Ishikawa (cell line): ENCODE measurements around the gene ATP9B.

ENCODE experiments used
- CEBPB ChIP-seq: IDR thresholded peaks from 2 replicates; pipeline ENCODE4 v1.6.1; 2012
- CREB1 ChIP-seq: IDR thresholded peaks from 2 replicates; pipeline ENCODE4 v1.6.1; 2012; ENCODE audit warnings: low read depth
- EGR1 ChIP-seq: IDR thresholded peaks from 2 replicates; pipeline ENCODE4 v1.6.1; 2012
- EP300 ChIP-seq: IDR thresholded peaks from 2 replicates; pipeline ENCODE4 v1.6.1; 2012; ENCODE audit warnings: borderline replicate concordance
- FOXM1 ChIP-seq: IDR thresholded peaks from 2 replicates; pipeline ENCODE4 v1.6.1; 2012; ENCODE audit warnings: low read depth, borderline replicate concordance
- MAX ChIP-seq: IDR thresholded peaks from 2 replicates; pipeline ENCODE4 v1.6.1; 2012
- NFIC ChIP-seq: IDR thresholded peaks from 2 replicates; pipeline ENCODE4 v1.6.1; 2012
- RAD21 ChIP-seq: IDR thresholded peaks from 2 replicates; pipeline ENCODE4 v1.6.1; 2012; ENCODE audit warnings: low read depth
- REST ChIP-seq: IDR thresholded peaks from 2 replicates; pipeline ENCODE4 v1.6.1; 2012; ENCODE audit warnings: low read depth, mild to moderate bottlenecking
- TAF1 ChIP-seq: IDR thresholded peaks from 2 replicates; pipeline ENCODE4 v1.6.1; 2012; ENCODE audit warnings: low read depth, mild to moderate bottlenecking
- TCF12 ChIP-seq: IDR thresholded peaks from 2 replicates; pipeline ENCODE4 v1.6.1; 2012; ENCODE audit warnings: low read depth
- TEAD4 ChIP-seq: IDR thresholded peaks from 2 replicates; pipeline ENCODE4 v1.6.1; 2012
- USF1 ChIP-seq: IDR thresholded peaks from 2 replicates; pipeline ENCODE4 v1.6.1; 2012
- YY1 ChIP-seq: IDR thresholded peaks from 2 replicates; pipeline ENCODE4 v1.6.1; 2012; ENCODE audit warnings: low read depth
- ZBTB7A ChIP-seq: IDR thresholded peaks from 2 replicates; pipeline ENCODE4 v1.6.1; 2012; ENCODE audit warnings: low read depth

ATP9B gene

GRCh38 chr18:79260023-79260422 is 190.8 kb downstream of the ATP9B start:
- TF ChIP-seq EP300 (no peak), FOXM1 (no peak), ZBTB7A (no peak), TAF1 (no peak), MAX (no peak), TCF12 (no peak), YY1 (no peak), TEAD4 (no peak), REST (no peak), NFIC (no peak), USF1 (no peak), CREB1 (no peak), RAD21 (no peak), EGR1 (no peak), CEBPB (no peak)

- TF ChIP-seq TCF12 (no peak), EP300 (no peak), CREB1 (no peak), ZBTB7A (no peak), RAD21 (no peak), NFIC (no peak), YY1 (no peak), TEAD4 (no peak), REST (no peak), TAF1 (no peak), FOXM1 (no peak), MAX (no peak), EGR1 (no peak), CEBPB (no peak), USF1 (no peak)
Measured at GRCh38 chr18:79260510-79260909, 191.3 kb downstream of the ATP9B start.

GRCh38 chr18:79272916-79273315 is 203.7 kb downstream of the ATP9B start:
- no peak for TF ChIP-seq EGR1
- TF ChIP-seq YY1, result no peak
- no peak for TF ChIP-seq REST
- no peak for TF ChIP-seq EP300
- no peak for TF ChIP-seq CEBPB
- no peak for TF ChIP-seq TAF1
- TF ChIP-seq RAD21, result no peak
- TF ChIP-seq NFIC, result no peak
- no peak for TF ChIP-seq USF1
- TF ChIP-seq ZBTB7A, result no peak
- TF ChIP-seq TCF12, result no peak
- no peak for TF ChIP-seq FOXM1
- no peak for TF ChIP-seq CREB1
- TF ChIP-seq MAX, result no peak
- TF ChIP-seq TEAD4, result no peak

- TF ChIP-seq USF1 (no peak), EP300 (no peak)
Measured at GRCh38 chr18:79274823-79275222, 205.6 kb downstream of the ATP9B start.
